Suprapubic skin (tissue), 3 donors: ENCODE data around the gene KCNJ6.

Experiments
- CTCF ChIP-seq, 2 donors: fragments of 200-600 bp in 1 of 2; fragments of 450-650 bp in 1 of 2; sonication (generic) in 1 of 2; IDR thresholded peaks; one replicate each; pipeline ENCODE4 v1.5.1; 2016 to 2019; ENCODE audit warnings: antibody characterized with exemption in 2 of 2, mild to moderate bottlenecking in 1 of 2, moderate library complexity in 1 of 2
- POLR2A ChIP-seq, 2 donors: fragments of 450-650 bp; IDR thresholded peaks; one replicate each; pipeline ENCODE4 v1.6.1; 2017; ENCODE audit warnings: antibody characterized with exemption in 2 of 2, mild to moderate bottlenecking in 2 of 2, moderate library complexity in 2 of 2

- TF ChIP-seq CTCF (IDR thresholded peaks at IDR 0.05) = no peak
- no peak for TF ChIP-seq POLR2A (IDR thresholded peaks at IDR 0.05)
These were observed 350.6 kb downstream of the KCNJ6 start for GRCh38 chr21:37565530-37566223.
